GM04504 (cell line): Measurements from ENCODE around the gene ADCY10.

Source experiments
- DNase-seq: peaks from one replicate; pipeline ENCODE4 v3.0.0-alpha.2; 2012; ENCODE audit warnings: low read depth

Gene ADCY10

DNA sequence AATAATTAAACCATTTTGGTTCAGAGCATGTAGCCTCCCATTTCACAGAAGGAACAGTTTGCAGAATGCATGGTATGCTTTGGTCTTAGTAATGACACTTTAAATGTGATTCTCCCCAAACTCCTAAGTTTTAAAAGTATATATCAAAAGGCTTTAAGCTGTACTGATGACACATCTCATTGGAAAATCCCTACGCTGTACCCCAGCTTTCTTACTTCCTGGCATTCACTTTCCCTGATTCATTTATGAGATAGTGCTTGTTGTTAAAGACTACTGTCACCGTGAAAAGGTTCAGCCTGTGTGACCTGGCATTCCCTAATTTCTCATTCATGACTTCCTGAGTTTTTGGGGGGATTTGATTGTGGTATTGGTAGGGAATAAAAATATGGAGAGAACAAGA lies 138.8 kb downstream of the ADCY10 start:
- no peak for DNase-seq

GRCh38 chr1:167774710-167775109 lies 139.2 kb downstream of the ADCY10 start:
- no peak for DNase-seq

GRCh38 chr1:167773516-167773915 lies 140.4 kb downstream of the ADCY10 start:
- no peak for DNase-seq

- DNase-seq = no peak
These were observed 141.5 kb downstream of the ADCY10 start for GRCh38 chr1:167772436-167772835.

- no peak for DNase-seq
These were observed 143.8 kb downstream of the ADCY10 start for GRCh38 chr1:167770127-167770526.

GRCh38 chr1:167767761-167768160 lies 146.2 kb downstream of the ADCY10 start:
- no peak for DNase-seq

- no peak for DNase-seq
These were observed 147.4 kb downstream of the ADCY10 start for GRCh38 chr1:167766538-167766937.

- DNase-seq = no peak
These were observed 148.4 kb downstream of the ADCY10 start for GRCh38 chr1:167765496-167765895.

GRCh38 chr1:167764458-167765330 lies 149.2 kb downstream of the ADCY10 start:
- no peak for DNase-seq

DNA sequence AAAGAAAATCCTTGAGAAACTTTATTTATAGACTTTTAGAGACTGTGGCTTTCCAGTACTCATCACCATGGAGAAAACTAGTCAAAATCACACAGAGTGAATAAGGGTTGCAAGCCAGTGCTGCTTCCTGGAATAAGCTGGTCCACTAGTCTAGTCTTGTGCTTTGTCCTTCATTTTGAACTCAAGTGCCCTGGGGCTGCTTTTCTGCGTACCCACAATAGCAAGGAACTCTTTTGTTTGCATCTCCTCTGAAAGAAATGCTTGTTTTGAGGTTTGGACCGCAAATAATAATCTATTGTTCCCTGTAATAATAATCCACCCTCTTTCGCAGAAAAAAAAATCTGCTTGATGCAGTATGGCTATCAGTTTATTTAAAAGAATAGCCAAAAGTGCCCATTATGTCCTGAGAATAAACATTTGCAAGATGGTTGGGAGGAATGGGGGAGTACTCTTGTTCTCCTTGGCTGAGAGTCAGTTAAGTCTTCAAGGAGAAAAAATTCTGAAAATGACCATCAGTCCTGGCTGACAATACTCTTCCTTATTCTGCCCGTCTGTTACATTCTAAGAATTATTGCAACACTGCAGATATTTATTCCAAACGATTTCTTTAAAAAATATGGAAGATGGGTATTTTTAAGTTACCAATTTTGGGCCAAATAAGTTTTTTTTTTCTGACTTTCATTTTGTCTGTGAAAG lies 150.3 kb downstream of the ADCY10 start:
- no peak for DNase-seq

DNA sequence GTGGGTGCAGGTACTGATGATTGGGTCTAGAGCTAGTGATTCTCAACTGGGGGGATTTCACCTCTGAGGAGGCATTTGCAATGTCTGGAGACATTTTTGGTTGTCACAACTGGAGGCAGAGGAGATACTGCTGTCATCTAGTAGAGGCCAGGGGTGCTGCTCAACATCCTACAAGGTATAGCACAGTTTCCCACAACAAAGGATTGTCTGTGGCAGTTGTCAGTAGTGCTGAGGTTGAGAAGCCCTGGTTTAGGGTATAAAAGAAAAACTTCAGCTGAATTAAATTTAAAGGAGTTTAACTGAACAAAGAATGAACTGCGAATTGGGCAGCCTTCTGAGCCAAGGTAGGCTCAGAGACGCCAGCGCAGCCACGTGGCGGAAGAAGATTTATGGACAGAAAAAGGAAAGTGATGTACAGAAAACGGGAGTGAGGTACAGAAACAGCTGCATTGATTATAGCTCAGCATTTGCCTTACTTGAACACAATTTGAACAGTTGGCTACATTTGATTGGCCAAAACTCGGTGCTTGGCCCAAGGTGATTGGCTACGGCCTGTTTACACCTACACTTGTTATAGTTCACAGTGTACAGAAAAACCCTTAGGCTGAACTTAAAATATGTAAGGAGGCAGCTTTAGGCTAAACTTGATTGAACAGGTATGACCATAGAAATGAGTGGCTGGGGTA lies 151.7 kb downstream of the ADCY10 start:
- DNase-seq = no peak

GRCh38 chr1:167761400-167761799 lies 152.5 kb downstream of the ADCY10 start:
- no peak for DNase-seq
